ENCODE results near the gene BEST3. TPM values are rescaled to one million over a fixed set of nuclear protein-coding genes. Genes with fewer than 3 reads are reported as not detected.

BEST3 gene
- total and polyA plus RNA-seq, 2 donors (not counting 3 experiments of a cell fraction or from before 2014, with no cell fraction given): 0.12 to 0.18 TPM

DNA sequence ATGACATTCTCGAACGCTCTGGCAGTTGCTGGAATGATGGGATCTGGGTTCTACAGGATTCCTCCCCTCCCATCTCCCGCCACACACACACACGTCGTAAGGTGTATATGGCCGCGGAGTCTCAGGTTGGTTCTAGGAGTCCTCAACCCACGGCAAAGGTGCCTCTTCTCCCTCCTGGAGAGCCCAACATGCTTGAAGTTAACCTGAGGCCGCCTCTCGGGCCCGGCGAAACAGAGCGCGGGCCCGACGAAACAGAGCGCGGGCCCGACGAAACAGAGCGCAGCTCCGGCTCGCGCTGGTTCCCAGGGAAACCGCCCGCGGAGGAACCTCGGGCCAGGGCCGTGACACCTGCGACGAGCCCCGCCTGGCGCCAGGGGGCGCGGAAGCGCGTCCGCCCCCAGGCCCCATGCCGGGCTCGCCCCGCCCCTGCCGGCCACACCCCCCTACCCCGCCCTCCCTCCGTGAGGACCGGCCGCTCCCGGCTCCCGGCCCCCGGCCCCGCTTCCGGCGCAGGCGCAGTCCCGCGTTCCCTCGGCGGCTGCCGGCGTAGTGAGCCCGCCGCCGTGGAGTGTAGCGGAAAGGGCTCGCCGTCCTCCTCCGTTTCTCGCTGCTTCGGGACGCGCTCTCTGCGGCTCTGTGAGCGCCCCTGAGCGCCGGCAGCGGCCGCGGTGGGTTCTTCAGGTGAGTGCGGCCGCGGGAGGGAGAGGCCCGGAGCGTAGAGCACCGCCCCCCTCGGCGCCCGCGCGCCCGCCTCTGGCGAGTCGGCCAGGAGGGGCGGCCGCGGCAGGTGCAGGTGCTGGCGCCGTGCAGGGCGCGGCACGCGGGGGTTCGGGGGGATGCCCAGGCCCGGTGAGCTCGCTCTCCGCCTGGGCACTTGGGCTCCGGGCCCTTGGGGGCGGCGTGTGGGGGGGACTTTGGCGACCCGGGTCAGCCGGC is 39.5 kb upstream of the BEST3 start, which contains the start of gene RAB3IP:
RAB3IP (plus strand) TSS at position 510 of the 936 bp plus-strand sequence. CDS start 16,549 bp downstream, outside the sequence.
- no peaks in the 10 kb centered on the region for H3K9me3 ChIP-seq (replicated peaks; ENCODE audit: control insufficient read depth, insufficient read depth, low read length)

More for the DNA sequence above, 39.5 kb upstream of the BEST3 start, which contains the start of gene RAB3IP:
- Histone ChIP-seq H4K20me1 (replicated peaks; ENCODE audit: control insufficient read depth, extremely low read depth, insufficient read depth, low read length) (no peaks in the 10 kb centered on the region), H3K27me3 (ENCODE audit: control insufficient read depth in 2 of 2, insufficient read depth in 2 of 2, low read length in 2 of 2) (peaks cover 0 to 2% of the 10 kb centered on the region in 2 experiments), H3K4me3 (replicated peaks in 1 of 3; ENCODE audit: insufficient read depth in 1 of 3, low read depth in 1 of 3, low read length in 3 of 3) (peak within 1 kb of the TSS; percentile 46 to 61 (median 60)), H2AFZ (ENCODE audit: low read depth, low read length) (peak within 1 kb of the TSS; percentile 97), H3K9me1 (replicated peaks; ENCODE audit: control insufficient read depth, extremely low read depth, insufficient read depth, low read length) (no peaks in the 10 kb centered on the region), H3K27ac (ENCODE audit: insufficient read depth, low read depth, low read length) (no peak within 1 kb of the TSS), H3K36me3 (ENCODE audit: control insufficient read depth in 2 of 2, extremely low read depth in 1 of 2, insufficient read depth in 2 of 2, low read length in 2 of 2) (no peaks in the 10 kb centered on the region), H3K79me2 (ENCODE audit: control insufficient read depth, insufficient read depth, low read length) (no peaks in the 10 kb centered on the region), H3K9ac (replicated peaks; ENCODE audit: extremely low read depth, insufficient read depth, low read length) (peak within 1 kb of the TSS; percentile 56), H3K4me1 (ENCODE audit: control insufficient read depth, extremely low read depth, insufficient read depth, low read length) (peaks cover 7% of the 10 kb centered on the region), H3K4me2 (ENCODE audit: insufficient read depth, low read length) (peak within 1 kb of the TSS; percentile 81)
- intact Hi-C loops (cut with micrococcal nuclease): loop anchor here (1.0 to 5.0 kb wide), 6 partner anchors 49 to 381 kb away; partner anchors contain the start of genes CCT2, FRS2 and YEATS4
- peak; percentile 52 for FAIRE-seq
- TF ChIP-seq, protein P1, sequence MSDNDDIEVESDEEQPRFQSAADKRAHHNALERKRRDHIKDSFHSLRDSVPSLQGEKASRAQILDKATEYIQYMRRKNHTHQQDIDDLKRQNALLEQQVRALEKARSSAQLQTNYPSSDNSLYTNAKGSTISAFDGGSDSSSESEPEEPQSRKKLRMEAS (IDR thresholded peaks at IDR 0.05; ENCODE audit: insufficient read depth, insufficient read length): no peak
- TF ChIP-seq CTCF (IDR thresholded peaks at IDR 0.05; ENCODE audit: extremely low read depth in 1 of 2, insufficient read depth in 1 of 2, low read depth in 1 of 2, low read length in 2 of 2): peak; percentile 34 to 68
- DNase-seq (ENCODE audit: low read depth, low spot score): peak; percentile 76
- ChIA-PET POLR2A (no interaction called here), CTCF (interaction anchor here (0.7 to 1.8 kb wide), 8 partner anchors 12 to 991 kb away, joined by 3 to 13 read pairs (median 3); no protein-coding TSS in a partner anchor)
- dilution Hi-C loops (cut with MboI; ENCODE audit: extremely low pct_ligation_motif_present, low sequenced_read_pairs): no loop called here
- BruUV-seq (replicated peaks): no TSS peak
